RKO (cell line): ENCODE data around the gene CD302.
"Not testable (repeated sequence)": the region's sequence is repeated elsewhere in the genome, so short reads cannot be mapped to it uniquely, and the experiment has no call there.

Experiments
- DNase-seq: peaks from one replicate; pipeline ENCODE4 v3.0.0-alpha.2; 2016; ENCODE audit warnings: low spot score

CD302 gene

GRCh38 chr2:159793326-159793725 lies 4.7 kb downstream of the CD302 start:
- DNase-seq, result no peak

- DNase-seq, result no peak
These were observed 5.4 kb downstream of the CD302 start for GRCh38 chr2:159792599-159792998.

GRCh38 chr2:159792036-159792435 lies 6.0 kb downstream of the CD302 start:
- DNase-seq, result no peak

- no peak for DNase-seq
These were observed 7.7 kb downstream of the CD302 start for GRCh38 chr2:159790323-159790722.

- no peak for DNase-seq
These were observed 9.8 kb downstream of the CD302 start for GRCh38 chr2:159788253-159788652.

GRCh38 chr2:159787647-159788046 lies 10.4 kb downstream of the CD302 start:
- DNase-seq, result not testable (repeated sequence)

- DNase-seq, result no peak
These were observed 11.1 kb downstream of the CD302 start for GRCh38 chr2:159786938-159787337.

- no peak for DNase-seq
These were observed 12.8 kb downstream of the CD302 start for GRCh38 chr2:159785195-159785594.

GRCh38 chr2:159784744-159785143 lies 13.3 kb downstream of the CD302 start:
- DNase-seq, result not testable (repeated sequence)

- DNase-seq, result no peak
These were observed 14.5 kb downstream of the CD302 start for GRCh38 chr2:159783556-159783955.

- DNase-seq, result no peak
These were observed 21.7 kb downstream of the CD302 start for GRCh38 chr2:159776321-159776720.

- peak; percentile 12 for DNase-seq
These were observed 23.0 kb downstream of the CD302 start for GRCh38 chr2:159775021-159775420.

- no peak for DNase-seq
These were observed 23.5 kb downstream of the CD302 start for GRCh38 chr2:159774370-159774990.

GRCh38 chr2:159773886-159774285 lies 24.1 kb downstream of the CD302 start:
- no peak for DNase-seq

GRCh38 chr2:159773426-159773825 lies 24.6 kb downstream of the CD302 start:
- no peak for DNase-seq

GRCh38 chr2:159769147-159769546 lies 28.9 kb downstream of the CD302 start:
- no peak for DNase-seq

GRCh38 chr2:159762075-159762474 lies 35.9 kb downstream of the CD302 start:
- no peak for DNase-seq

- DNase-seq, result no peak
These were observed 37.7 kb downstream of the CD302 start for GRCh38 chr2:159760326-159760725.

- DNase-seq, result no peak
These were observed 38.4 kb downstream of the CD302 start for GRCh38 chr2:159759577-159759976.

- no peak for DNase-seq
These were observed 39.3 kb downstream of the CD302 start for GRCh38 chr2:159758686-159759085.

GRCh38 chr2:159758239-159758638 lies 39.8 kb downstream of the CD302 start:
- no peak for DNase-seq

- peak; percentile 83 for DNase-seq
These were observed 42.2 kb downstream of the CD302 start for GRCh38 chr2:159755788-159756187.

- DNase-seq, result no peak
These were observed 43.0 kb downstream of the CD302 start for GRCh38 chr2:159755014-159755413.

- DNase-seq, result no peak
These were observed 44.2 kb downstream of the CD302 start for GRCh38 chr2:159753797-159754196.

- DNase-seq, result no peak
These were observed 47.1 kb downstream of the CD302 start for GRCh38 chr2:159750873-159751272.
